Measurements from ENCODE around the gene PSMG1.

DNA sequence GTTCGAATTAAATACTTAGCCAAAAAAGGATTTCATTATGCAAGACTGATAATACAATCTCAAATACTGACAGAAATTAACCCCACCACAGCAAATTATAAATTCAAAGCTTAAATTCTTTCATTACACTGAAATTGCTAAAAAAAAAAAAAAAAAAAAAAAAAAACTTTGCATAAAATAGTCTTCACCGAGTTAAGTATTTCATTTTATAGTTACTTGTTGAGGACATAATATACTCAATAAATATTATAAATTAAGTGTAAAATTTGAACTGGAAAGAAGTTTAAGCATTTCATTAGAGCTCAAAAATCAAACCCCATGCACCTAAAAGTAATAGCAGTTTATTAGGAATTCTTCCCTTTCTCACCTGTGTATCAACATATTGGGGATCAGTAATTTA lies 1.9 kb upstream of the PSMG1 start:
- TF ChIP-seq, protein P1, sequence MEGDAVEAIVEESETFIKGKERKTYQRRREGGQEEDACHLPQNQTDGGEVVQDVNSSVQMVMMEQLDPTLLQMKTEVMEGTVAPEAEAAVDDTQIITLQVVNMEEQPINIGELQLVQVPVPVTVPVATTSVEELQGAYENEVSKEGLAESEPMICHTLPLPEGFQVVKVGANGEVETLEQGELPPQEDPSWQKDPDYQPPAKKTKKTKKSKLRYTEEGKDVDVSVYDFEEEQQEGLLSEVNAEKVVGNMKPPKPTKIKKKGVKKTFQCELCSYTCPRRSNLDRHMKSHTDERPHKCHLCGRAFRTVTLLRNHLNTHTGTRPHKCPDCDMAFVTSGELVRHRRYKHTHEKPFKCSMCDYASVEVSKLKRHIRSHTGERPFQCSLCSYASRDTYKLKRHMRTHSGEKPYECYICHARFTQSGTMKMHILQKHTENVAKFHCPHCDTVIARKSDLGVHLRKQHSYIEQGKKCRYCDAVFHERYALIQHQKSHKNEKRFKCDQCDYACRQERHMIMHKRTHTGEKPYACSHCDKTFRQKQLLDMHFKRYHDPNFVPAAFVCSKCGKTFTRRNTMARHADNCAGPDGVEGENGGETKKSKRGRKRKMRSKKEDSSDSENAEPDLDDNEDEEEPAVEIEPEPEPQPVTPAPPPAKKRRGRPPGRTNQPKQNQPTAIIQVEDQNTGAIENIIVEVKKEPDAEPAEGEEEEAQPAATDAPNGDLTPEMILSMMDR (IDR thresholded peaks at IDR 0.05; ENCODE audit: low read length) = no peak
- TF ChIP-seq EZH2phosphoT487 (IDR thresholded peaks at IDR 0.05; ENCODE audit: low read length) = no peak
